HG03575 (cell line): Measurements from ENCODE around the gene PDZD7.

Source experiments
- ATAC-seq: cut with Tn5 transposase; IDR thresholded peaks from one replicate; pipeline ENCODE4 v1.9.1; 2021; ENCODE audit not compliant: unreplicated experiment, insufficient number of reproducible peaks, low FRiP score; ENCODE audit errors: extremely low read depth

PDZD7 gene

DNA sequence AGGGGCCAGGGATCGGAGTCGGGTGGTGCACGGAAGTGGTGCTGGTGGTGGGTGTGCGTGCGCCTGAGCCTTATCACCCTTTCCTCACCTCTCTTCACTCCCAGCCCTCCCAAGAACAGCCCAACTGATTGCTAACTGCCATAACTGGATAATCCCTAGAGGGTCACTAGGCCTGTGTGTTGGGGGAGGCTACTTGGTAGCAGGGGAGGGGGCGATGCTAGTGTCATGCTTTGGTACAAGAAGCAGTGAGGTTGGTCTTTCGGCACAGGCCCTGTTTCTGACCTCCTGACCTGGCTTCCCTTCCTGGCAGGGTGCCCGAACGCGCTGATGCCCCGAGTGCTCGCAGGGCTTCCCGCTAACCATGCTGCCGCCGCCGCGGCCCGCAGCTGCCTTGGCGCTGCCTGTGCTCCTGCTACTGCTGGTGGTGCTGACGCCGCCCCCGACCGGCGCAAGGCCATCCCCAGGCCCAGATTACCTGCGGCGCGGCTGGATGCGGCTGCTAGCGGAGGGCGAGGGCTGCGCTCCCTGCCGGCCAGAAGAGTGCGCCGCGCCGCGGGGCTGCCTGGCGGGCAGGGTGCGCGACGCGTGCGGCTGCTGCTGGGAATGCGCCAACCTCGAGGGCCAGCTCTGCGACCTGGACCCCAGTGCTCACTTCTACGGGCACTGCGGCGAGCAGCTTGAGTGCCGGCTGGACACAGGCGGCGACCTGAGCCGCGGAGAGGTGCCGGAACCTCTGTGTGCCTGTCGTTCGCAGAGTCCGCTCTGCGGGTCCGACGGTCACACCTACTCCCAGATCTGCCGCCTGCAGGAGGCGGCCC, 31.5 kb upstream of the PDZD7 start:
- no peak for ATAC-seq

DNA sequence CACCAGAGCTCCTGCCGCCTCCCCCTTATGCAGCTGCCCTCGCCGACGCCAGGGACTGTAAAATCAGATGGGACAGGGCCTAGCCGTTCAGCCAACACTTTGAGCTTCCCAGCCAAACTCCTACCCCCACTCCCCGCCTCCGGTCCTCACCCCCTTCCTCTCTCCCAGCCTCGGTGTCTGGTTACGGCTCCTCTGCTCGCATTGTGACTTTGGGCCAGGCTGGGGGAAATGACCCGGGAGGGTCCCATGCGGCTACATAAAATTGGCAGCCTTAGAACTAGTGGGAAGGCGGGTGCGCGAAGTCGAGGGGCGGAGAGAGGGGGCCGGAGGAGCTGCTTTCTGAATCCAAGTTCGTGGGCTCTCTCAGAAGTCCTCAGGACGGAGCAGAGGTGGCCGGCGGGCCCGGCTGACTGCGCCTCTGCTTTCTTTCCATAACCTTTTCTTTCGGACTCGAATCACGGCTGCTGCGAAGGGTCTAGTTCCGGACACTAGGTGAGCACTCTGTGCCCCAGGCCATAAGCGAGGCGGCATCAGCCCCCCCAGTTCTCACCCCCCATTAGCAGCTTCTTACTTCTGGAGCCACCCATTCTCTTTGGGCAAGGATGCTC, 30.8 kb upstream of the PDZD7 start, which contains the start of gene KAZALD1:
Gene KAZALD1, plus strand, starts transcription at position 366 of the 608 bp plus-strand sequence. CDS start 604 bp downstream, outside the sequence.
- no peak for ATAC-seq

DNA sequence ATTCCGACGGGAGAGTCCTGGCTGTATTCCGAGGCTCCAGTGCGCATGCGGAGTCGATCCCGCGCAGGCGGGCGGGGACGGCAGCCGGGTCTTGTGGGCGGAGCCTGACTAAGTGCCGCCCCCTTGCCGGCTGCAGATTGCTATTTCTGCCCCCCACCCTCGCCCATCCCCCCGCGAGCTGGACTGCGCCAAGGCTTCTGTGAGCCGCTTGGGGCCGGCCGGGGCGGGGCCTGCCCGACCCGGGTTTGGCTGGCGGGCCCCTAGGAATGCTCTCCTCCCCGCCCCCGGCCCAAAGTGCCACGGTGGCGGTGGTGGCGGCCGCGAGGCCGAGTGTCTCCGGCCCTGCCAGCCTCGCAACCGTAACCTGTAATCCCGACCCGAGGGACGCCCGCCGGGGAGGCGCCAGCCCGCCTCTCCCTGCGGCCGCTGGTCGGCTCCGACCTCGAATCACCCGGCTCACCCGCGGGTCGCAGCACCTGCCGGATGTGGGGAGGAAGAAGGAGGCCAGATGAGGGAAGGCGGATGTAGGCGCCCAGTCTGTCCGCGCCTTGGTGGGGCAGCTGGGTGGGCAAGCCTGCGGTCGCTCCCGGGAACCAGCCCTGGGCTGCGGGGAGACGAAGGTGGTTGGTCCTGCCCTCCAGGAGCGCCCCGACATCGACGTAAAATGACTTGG, 30.2 kb upstream of the PDZD7 start:
- no peak for ATAC-seq

DNA sequence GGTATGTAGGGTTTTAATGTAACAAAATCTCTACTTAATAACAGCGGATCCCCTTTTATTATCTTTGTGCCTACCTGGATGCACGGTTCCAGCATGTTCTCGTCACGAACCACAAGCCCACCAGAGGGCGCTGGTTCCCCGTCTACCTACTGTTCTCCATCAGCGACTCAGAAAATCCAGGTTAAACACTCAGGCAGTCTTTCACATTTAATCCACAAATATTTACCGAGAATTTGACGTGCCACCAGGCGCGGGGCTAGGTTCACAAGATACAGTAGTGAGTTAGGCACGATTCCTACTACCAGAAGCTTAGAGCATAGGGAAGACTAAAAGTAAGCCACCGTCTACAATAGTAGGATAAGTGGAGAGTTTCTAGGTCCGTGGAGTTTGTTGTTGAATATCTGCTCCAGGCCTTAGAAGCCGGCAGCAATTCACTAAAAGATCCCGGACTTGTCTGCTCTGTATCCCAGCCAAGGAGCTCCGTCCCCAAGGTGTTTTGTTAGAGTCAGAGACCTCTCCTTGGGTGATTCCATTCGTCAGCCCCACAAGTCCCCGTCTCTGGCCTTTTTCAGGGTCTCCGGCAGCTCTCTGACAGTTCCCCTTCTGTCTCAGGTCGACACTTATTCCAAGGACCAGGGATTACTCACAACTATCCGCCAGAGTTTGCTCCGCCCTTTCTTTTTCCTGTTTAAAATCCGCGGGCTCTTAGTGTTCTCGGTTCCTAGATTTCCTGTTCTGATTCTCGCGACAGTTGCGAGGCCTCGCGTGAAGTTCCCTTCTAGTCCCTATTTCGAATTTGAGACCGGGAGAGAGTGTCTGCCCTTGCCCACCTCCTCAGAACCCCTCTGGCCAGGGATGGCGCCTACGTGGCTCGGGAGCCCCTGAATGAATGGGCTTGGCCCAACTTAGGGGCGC, 29.4 kb upstream of the PDZD7 start:
- ATAC-seq: no peak

DNA sequence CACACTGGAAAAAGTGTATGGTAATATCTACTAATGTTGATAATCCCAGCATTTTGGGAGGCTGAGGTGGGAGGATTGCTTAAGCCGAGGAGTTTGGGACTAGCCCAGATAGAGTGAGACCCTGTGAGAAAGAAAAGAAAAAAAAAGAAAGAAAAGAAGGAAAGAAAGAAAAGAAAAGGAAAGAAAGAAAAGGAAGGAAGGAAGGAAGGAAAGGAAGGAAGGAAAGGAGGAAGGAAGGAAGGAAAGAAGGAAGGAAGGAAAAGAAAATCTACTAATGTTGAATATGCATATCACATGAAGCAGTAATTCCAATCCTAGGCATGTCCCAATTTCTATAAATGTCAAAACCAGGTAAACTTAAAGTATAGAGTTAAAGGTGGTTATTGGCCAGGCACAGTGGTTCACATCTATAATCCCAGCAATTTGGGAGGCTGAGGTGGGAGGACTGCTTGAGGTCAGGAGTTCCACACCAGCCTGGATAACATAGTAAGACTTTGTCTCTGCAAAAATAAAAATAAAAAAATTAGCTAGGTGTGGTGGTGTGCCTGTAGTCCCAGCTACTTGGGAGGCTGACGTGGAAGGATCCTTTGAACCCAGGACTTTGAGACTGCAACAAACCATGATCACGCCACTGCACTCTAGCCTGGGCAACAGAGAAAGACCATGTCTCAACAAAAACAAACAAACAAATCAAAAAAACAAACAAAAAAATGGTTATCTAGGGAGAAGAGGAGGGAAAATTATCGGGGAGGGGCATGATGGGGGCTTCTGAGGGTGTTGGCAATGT, 25.6 kb upstream of the PDZD7 start:
- ATAC-seq: no peak

DNA sequence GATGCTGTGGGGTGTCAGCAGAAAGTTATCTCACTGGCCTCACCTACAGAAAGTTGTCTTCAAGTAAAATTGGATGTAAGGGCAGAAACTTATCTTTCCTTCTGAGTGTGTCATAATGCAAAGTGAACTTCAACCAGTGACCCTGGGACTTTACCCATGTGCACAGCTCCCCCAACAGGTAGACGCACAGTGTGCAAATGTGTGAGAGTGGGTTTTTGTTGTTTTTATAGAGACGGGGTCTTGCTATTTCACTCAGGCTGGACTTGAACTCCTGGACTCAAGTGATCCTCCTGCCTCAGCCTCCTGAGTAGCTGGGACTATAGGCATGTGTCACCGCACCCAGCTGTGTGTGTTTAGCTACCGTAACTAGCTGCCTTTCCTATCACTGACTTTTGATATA, 24.5 kb upstream of the PDZD7 start:
- ATAC-seq: no peak

DNA sequence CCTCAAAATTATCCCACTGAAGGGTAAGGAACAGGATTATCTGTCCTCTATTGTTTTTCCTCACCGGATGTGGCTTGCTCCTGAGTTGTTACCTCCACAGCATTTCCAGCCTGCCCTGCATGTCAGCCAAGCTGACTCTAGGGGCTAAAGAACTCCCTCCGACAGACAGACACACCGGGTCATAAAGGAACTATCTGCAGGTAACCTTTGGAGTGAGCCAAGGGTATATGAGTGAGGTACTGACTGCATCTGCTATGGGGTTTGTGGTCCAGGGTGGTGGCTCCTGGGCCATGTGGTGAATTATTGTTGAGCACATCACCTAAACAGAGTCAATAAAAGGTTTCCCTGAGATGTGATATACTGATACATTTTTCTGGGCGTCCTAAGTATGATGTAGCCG, 23.9 kb upstream of the PDZD7 start:
- no peak for ATAC-seq

DNA sequence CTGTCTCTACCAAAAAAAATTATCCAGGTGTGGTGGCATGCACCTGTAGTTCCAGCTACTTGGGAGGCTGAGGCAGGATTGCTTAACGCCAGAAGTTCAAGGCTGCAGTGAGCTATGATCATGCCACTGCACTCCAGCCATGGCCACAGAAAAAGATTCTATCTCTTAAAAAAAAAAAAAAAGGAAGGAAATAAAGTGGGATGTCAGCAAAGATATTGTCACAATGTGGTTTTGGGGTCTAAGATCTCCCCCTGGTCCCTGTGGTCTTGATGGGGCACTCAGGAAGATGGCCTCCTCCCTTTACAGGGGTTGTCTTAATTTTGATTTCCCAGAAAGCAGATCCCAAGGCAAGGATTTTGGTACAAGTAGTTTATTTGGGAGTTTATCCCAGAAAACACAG, 23.4 kb upstream of the PDZD7 start:
- no peak for ATAC-seq

DNA sequence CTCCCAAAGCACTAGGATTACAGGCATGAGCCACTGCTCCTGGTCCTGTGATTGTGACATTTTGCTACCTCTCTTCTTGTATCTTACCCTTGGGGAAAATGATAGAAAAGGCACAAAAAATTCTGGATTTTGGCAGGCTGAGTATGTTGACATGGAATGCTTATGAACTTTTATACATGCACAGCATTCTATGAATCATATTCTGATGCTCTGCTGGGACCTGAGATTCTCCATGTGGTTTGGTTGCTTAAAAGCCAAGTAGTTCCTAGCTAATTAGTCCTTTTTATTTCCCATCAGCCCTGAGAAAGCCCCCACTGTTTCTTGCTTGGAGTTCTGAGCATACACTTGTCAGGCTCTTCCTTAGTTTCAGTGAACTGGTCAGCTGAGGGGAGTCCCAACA, 22.6 kb upstream of the PDZD7 start:
- ATAC-seq: no peak

DNA sequence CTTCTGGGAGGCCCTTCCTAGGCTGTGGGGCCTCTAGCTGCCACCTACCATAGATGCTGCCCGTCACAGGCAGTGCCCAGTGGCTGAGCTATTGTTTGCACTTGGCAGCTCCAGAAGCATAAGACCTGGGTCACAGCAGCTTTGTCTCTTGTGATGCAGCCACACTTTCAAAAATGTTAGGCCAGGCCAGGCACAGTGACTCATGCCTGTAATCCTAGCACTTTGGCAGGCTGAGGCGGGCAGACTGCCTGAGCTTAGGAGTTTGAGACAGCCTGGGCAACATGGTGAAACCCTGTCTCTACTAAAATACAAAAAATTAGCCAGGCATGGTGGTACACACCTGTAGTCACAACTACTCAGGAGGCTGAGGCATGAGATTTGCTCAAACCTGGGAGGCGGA, 21.4 kb upstream of the PDZD7 start:
- no peak for ATAC-seq

DNA sequence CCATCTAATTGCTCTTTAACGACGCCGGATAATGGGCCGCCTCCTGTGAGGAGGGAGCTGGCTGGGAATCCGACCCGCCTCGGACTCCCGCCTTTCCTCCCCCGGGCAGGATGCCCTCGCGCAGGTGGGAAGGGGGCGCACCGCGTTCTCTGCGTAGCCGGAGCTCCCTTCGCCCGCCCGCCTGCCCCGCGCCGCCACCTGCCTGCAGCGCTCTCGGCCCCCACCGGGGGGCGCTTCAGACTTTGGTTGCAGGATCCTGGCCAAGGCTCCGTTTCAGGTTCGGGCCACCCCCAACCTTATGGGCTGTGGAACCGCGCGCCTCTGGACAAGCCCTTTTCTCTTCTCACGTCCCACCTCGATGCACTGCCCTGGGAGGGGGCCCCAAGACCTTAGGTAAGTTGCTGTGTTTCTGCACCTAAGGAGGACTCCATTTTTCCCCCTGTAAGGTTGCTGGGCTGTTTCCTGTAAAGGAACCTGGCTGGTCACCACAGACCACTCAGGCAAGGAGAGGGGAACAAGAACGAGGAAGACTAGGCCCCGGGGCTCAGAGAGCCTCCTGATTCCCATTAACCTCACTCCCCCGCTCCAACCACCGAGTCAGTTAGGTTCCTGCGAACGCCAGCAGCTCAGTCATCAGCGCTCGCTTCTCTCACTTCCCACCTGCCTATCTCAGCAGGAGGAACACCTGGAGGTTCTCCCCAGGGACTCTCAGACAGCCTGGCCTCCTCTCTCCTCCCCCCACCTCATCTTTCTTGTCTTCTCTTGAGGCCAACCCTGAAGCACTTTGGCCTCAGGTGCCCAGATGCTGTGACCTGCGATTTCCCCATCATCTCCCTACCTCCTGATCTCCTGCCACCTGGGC, 19.5 kb upstream of the PDZD7 start:
- no peak for ATAC-seq

DNA sequence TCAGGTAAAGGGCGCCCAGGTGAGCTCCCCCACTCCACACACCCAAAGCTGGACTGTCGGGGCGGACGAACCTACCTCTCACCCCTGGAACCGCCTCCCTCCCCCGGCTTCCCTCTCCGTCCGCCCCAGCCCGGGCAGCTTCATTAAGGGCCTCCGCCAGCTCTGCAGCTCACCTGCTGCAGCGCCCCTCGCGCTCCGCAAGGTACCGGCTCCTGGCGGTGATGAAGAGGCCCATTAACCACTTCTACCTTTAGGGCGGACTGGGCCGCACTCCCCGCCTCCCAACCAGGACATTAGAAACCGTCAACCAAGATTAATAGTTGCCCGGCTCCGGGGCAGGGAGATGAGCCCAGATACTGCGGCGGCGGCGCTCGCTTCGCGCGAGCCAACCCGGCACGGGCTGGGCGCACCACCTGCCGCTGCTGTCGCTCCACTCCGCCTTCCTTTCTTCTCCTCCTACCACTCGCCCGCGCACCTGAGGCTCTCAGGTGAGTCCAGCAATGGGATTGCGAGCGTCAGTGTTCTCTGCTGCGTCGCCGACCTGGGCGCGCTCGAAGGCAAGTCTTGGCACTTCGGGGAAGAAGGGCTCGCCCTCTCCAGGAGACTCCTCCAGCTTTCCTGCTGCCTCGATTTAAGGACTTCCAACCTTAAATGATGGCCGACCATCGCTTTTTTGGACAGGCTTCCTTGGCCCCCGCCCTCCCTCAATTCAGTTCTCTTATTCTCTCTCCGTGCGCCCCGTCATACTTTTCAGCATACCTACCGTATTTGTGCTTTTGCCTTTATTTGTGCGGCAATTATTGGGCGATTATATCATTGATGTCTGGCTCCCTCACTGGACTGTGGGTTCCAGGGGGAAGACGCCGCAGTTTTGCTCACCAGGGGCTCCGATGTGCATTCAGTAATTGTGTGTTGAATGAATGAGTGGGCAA, 17.3 kb upstream of the PDZD7 start:
- ATAC-seq: no peak

DNA sequence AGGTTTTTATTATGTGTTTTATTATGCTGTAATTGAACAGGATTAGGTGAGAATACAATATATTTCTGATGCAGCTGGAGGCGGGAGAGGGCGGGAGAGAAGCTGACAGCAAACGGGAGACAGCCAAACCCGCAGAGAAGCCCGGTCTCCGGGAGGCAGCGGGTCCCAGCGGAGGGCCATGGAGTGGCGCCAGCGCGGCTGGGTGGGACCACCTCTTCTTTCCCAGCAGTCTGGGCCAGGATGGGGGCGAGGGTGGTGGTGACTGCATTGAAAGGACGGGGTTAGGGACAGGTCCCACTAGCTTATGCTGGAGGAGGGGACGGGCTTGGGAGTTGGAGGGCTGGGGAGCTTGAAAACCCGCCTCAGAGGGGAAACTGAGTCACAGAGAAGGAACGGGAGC, 16.3 kb upstream of the PDZD7 start:
- ATAC-seq: no peak

DNA sequence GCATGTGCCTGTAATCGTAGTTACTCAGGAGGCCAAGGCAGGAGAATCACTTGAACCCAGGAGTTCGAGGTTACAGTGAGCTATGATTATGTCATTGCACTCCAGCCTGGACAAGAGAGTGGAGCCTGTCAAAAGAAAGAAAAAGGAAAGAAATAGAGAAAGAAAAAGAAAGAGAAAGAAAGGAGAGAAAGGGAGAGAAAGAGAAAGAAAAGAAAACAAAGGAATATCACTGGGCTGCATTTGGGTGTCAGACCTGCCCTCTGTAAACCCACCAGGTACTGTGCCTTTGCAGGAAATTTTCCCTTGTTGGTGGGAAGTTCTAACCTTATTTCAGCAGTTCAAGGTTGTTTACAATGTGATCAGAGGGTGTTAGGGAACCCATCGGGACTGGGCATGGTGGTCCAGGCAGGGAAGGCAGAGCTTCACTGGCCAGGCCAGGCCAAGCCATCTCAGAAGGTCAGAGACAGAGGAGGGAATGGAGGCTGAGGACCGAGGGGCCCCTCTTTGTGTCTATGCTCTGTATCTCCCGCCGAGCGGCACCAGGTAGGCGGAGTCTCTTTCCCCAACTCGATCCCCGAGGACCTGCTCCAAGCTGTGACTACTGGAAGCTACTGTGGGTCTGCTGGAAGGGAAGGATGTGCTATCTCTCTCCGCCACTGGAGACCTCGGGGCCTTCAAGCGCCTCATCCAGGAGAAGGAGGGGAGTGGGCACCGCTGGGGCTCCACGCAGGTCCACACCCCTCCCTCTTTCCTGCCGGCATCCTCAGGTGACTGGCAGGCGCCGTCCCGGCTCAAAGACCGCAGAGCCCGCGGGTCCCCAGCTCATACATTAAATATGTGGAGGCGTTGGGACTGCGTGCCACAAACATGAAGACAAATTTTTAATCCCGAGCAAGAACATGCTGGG, 15.7 kb upstream of the PDZD7 start:
- ATAC-seq: no peak

DNA sequence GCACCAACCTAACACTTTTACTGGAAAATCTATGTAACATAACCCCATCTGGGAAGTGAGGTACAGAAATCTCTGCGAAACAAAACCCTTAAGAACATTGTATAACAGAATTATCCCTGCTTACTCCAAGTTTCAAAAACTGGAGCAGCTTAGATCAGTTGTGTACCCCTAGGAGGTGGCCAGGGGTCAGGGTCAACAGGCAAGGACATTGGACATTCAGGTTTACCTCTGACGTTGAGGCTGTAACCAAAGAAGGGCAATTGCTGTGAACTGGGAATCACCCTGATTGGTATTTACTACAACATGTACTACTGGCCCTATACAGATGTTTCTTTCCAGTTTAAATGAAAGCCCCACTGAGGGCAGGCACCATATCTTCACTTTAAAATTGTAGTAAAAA, 13.2 kb upstream of the PDZD7 start:
- ATAC-seq: no peak

DNA sequence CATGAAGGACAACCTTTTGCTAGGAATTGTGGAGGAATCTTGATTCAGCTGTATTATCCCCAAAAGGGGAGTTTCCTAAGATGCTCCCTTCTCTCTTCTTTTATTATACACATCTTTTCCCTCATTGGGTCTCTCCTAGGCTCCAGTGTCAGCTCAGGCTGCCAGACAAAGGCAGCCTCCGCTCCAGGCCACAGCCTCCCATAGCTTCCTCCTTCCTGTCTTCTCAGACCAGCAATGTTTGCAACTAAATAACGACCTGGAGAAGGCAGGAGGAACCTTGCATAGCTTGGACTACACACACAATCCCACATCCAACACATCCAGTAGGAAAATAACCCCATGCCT, 12.4 kb upstream of the PDZD7 start:
- ATAC-seq: no peak
